T1000 (cell line): ENCODE data around the gene NPAS2.

Experiments
- DNase-seq: peaks from one replicate; lab custom pipeline; 2025; ENCODE audit warnings: mixed read lengths; lab: John Stamatoyannopoulos, UW

NPAS2 gene

GRCh38 chr2:100940240-100940639 is 120.3 kb downstream of the NPAS2 start:
- no peak for DNase-seq

- DNase-seq = no peak
These were observed 121.1 kb downstream of the NPAS2 start for GRCh38 chr2:100940766-100941645.

GRCh38 chr2:100941646-100942240 is 121.8 kb downstream of the NPAS2 start:
- no peak for DNase-seq

- DNase-seq = no peak
These were observed 124.9 kb downstream of the NPAS2 start for GRCh38 chr2:100944617-100945432.

- DNase-seq = no peak
These were observed 125.4 kb downstream of the NPAS2 start for GRCh38 chr2:100945433-100945740.

- DNase-seq = no peak
These were observed 126.1 kb downstream of the NPAS2 start for GRCh38 chr2:100945930-100946607.

- DNase-seq = no peak
These were observed 129.2 kb downstream of the NPAS2 start for GRCh38 chr2:100948942-100949811.

GRCh38 chr2:100952512-100952911 is 132.6 kb downstream of the NPAS2 start:
- no peak for DNase-seq

- no peak for DNase-seq
These were observed 133.6 kb downstream of the NPAS2 start for GRCh38 chr2:100953406-100954043.

- DNase-seq = no peak
These were observed 134.1 kb downstream of the NPAS2 start for GRCh38 chr2:100954044-100954420.

- no peak for DNase-seq
These were observed 135.3 kb downstream of the NPAS2 start for GRCh38 chr2:100955226-100955625.

- DNase-seq = no peak
These were observed 136.1 kb downstream of the NPAS2 start for GRCh38 chr2:100956081-100956480.

- no peak for DNase-seq
These were observed 138.2 kb downstream of the NPAS2 start for GRCh38 chr2:100957996-100958653.

GRCh38 chr2:100959225-100959880 is 139.4 kb downstream of the NPAS2 start:
- no peak for DNase-seq

GRCh38 chr2:100960688-100961087 is 140.7 kb downstream of the NPAS2 start:
- no peak for DNase-seq

GRCh38 chr2:100962366-100963025 is 142.6 kb downstream of the NPAS2 start:
- DNase-seq = no peak

GRCh38 chr2:100963026-100963375 is 143.1 kb downstream of the NPAS2 start:
- no peak for DNase-seq

- no peak for DNase-seq
These were observed 144.3 kb downstream of the NPAS2 start for GRCh38 chr2:100964222-100964621.

GRCh38 chr2:100964681-100965169 is 144.8 kb downstream of the NPAS2 start:
- no peak for DNase-seq
